CD4-positive, alpha-beta T cell treated with Interleukin-17A for 4 hours (primary cell): ENCODE measurements around the gene STAT5A.
"Not testable (repeated sequence)": the region's sequence is repeated elsewhere in the genome, so short reads cannot be mapped to it uniquely, and the experiment has no call there.

Source experiments
- DNase-seq: peaks from one replicate; pipeline ENCODE4 v3.0.0-alpha.2; 2020; ENCODE audit warnings: mixed read lengths

Gene STAT5A

GRCh38 chr17:42338427-42338985 is 50.2 kb downstream of the STAT5A start:
- no peak for DNase-seq

DNA sequence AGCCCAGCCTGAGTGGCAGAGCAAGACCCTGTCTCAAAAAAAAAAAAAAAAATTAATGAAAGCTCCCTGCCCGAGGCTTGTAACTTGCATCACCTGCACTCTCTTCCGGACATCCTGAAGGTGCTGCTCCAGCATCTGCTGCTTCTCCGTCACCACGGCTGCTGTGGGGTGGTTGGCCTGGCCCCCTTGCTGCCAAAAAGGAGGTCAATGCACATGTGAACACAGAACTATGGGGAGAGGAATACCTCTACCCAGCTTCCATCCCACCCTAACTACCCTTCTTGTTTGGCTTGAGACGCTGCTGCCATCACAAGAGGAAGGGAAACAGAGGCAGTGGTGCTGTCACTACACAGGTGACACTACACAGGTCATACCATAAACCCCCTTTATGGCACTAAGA is 50.9 kb downstream of the STAT5A start:
- no peak for DNase-seq

DNA sequence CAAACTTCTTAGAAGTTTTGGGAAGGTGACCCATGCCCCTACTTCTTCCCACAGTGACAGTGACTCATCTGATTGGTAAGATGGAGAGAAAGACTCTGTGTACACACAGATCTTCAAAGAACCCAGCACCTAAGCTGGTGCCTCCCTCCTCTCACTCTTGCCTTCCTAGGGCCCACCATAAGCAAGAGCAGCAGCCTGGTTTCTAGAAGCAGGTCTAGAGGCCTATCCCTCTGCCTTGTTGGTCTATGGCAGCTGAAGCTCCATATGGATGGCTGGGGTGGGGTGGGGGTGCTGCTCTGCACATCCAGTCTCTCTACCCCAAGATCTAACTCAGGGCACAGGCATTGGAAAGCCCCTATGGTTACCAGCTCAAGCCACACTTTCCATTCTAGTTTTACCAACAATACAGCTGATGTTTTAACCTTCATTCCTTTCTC is 52.4 kb downstream of the STAT5A start:
- peak; percentile 17 for DNase-seq

DNA sequence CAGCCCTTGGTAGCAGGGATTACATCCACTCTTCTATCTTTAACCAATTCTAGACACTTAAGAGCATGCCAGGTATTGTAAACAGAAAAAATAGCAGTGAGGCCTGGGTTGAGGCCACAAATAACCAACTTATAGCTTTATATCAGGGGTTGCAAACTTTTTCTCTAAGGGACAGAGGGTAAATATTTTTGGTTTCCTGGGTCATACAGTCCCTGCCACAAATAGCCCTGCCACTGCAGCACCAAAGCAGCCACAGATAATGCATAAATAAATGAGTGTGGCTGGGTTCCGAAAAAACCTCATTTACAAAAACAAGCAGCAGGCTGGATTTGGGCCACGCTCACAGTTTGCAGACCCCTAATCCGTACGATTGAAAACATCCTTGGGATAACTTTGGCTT is 53.3 kb downstream of the STAT5A start:
- DNase-seq: no peak

DNA sequence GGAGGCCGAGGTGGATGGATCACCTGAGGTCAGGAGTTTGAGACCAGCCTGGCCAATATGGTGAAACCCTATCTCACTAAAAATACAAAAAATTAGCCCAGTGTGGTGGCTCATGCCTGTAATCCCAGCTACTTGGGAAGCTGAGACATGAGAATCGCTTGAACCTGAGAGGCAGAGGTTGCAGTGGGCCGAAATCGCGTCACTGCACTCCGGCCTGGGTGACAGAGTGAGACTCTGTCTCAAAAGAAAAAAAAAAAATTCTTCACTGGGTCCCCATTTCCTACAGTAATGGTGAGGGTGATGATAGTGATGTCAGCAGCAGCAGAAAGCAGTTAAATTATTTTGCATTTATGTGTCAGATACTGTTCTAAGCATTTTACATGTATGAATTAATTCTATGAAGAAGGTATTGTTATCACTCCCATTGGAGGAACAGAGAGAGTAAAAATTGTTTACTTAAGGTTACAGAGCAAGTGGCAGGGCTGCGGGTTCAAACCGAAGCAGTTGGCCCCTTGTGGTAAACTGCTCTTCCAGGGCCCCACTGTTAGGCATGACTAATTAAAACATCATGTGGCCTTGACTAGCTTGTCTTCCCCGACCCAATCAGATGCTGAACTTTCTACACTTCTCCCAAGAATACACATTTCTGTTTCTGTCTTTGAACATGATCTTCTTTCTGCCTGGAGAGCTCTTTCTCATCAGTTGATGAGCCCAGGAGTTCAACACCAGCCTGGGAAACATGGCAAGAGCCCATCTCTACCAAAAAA is 54.1 kb downstream of the STAT5A start:
- peak; percentile 50 for DNase-seq

- no peak for DNase-seq
Observed at GRCh38 chr17:42345396-42346073, 57.2 kb downstream of the STAT5A start.

GRCh38 chr17:42346481-42346880 is 58.2 kb downstream of the STAT5A start:
- DNase-seq: no peak

GRCh38 chr17:42347198-42347597 is 58.9 kb downstream of the STAT5A start:
- no peak for DNase-seq

DNA sequence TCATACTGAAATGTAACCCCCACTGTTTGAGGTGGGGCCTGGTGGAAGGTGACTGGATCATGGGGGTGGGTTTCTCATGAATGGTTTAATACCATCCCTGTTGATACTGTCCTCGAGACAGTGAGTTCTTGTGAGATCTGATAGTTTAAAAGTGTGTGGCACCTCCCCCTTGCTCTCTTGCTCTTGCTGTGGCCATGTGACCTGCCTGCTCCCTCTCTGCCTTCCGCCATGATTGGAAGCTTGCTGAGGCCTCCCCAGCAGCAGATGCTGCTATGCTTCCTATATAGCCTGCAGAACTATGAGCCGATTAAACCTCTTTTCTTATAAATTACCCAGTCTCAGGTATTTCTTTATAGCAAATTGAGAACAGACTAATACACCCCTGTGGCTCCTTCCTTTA is 59.3 kb downstream of the STAT5A start:
- DNase-seq: no peak

GRCh38 chr17:42348104-42348503 is 59.8 kb downstream of the STAT5A start:
- DNase-seq: no peak

DNA sequence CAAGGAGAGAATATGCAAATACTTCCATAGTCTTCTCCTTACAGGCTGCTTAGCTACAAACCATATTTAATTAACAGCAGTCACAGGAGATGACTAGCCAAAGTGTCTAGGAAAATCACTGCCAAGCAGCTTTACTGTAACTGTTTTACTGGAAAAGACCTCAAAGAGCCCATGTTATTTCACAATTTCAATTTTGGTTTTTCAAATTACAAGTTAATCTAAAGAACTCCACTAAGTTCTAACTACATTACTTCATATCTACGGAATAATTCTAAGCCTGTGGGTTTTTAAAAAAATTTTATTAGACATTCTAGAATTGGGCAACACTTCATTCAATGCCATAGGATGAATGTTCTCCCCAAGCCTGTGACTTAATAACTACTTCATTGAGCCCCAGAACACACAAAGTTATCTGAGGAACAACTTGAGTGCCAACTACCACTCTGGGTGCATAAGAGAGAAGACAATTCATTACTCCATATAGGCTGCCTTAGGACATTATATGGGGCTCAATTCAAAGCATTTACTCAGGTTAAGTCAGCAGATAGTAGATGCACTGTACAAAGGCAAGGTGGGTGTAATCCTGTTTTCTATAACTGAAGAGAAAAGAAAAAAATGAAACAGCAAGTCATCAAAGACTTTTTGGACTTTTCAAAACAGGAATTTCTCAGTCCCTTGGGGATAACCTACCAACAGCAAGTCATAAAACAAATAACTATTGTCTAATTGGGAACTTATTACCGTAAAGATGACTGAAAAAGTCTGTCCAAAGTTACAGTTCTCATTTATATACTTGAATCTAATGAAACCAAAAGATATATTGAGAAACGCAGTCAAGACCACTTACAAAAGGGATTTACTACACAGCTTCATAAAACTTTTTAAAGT is 66.9 kb downstream of the STAT5A start:
- DNase-seq: no peak

GRCh38 chr17:42358434-42358833 is 70.1 kb downstream of the STAT5A start:
- DNase-seq: no peak

DNA sequence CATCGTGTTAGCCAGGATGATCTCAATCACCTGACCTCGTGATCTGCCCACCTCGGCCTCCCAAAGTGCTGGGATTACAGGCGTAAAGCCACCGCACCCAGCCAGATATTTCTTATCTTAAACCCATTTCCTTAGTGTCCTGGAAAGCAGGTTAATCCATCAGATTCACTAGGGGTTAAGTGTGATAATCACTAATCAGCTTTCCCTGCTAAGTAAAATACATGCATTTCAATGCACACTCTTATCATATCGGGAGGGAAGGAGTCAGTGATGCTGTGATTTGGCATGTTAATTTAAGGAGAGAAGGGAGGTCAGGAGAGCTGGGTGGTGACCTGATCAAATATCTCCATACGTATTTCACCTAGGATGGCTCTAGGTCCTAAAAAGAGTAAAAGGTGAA is 70.8 kb downstream of the STAT5A start:
- DNase-seq: no peak

GRCh38 chr17:42360388-42360787 is 72.1 kb downstream of the STAT5A start:
- not testable (repeated sequence) for DNase-seq
